A204.1 (cell line): ENCODE data around the gene EIF1AD.
"Not testable (repeated sequence)": the region's sequence is repeated elsewhere in the genome, so short reads cannot be mapped to it uniquely, and the experiment has no call there.

Experiments
- FAIRE-seq: peaks from 2 replicates; lab custom pipeline; 2012; peaks lifted over from hg19 to GRCh38; lab: Jason Lieb, UNC

EIF1AD gene

DNA sequence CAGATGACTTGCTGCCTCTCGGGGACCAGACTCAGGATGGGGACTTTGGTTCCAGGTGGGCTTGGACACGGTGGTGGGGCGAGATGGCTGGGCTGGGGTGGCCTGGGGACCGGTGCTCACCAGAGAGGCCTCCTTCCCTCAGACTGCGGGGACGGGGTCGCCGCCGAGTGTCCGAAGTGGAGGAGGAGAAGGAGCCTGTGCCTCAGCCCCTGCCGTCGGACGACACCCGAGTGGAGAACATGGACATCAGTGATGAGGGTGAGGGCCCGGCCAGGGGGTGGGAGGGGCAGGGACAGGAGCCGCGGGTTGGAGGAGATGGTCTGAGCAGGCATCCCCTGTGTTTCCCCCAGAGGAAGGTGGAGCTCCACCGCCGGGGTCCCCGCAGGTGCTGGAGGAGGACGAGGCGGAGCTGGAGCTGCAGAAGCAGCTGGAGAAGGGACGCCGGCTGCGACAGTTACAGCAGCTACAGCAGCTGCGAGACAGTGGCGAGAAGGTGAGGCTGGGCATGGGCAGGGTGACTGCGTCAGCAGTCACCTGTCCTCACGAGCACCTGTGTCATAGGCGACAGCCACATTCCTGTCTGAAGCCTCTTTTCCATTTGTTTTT lies 34.5 kb downstream of the EIF1AD start:
- FAIRE-seq, result no peak

DNA sequence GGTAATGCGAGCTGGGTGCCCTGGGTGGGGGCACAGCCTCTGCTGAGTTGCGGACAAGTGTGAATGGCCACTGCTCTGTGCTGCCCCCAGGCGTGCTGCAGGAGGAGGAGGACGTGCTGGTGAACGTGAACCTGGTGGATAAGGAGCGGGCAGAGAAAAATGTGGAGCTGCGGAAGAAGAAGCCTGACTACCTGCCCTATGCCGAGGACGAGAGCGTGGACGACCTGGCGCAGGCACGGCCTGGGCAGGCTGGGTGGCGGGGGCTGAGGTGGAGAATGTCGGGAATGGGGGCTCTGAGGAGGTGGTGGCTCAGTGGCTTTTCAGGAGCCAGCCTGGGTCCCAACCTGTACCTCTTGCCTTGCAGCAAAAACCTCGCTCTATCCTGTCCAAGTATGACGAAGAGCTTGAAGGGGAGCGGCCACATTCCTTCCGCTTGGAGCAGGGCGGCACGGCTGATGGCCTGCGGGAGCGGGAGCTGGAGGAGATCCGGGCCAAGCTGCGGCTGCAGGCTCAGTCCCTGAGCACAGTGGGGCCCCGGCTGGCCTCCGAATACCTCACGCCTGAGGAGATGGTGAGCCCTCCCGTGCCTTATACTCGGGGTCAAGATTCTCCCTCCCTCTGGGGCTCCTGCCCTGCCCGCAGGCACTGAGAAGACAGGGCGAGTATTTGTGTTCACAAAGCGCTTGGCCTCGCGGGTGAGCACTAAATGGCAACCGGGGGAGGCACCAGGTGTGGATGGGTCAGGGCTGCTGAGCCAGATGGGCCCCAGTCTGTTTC lies 35.8 kb downstream of the EIF1AD start:
- no peak for FAIRE-seq

DNA sequence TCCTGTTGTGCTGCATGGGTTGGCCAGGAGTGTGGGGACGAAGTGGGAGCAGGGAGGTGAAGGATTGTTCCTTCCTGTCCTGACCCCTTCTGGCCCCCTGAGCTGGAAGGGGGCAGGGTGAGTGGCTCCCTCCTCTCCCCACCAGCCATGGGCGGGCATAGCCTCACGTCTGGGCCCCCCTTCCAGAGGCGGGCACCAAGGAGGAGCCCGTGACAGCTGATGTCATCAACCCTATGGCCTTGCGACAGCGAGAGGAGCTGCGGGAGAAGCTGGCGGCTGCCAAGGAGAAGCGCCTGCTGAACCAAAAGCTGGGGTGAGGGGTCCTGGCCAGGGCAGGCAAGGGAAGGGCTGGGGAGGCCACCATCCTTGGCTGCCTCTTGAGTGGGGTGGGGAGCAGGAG lies 37.1 kb downstream of the EIF1AD start:
- FAIRE-seq, result no peak

DNA sequence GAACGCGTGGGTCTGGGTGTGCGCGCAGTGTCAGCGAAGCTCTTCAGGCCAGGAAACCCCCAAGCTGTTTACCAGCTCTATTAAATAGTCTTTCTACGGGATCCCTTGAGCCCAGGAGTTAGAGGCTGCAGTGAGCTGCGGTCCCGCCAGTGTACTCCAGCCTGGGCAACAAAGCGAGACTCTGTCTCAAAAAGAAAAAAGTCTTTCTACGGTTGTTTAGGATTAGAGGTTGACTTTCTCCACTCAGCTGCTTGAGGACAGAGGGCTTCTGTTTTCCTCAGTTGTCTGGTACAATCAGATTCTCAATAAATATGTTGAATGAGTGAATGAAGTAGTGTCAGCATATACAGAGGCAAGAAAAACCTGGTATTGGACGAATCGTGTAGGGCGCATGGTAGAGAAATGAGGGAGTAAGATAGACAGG lies 39.8 kb downstream of the EIF1AD start:
- FAIRE-seq, result no peak

DNA sequence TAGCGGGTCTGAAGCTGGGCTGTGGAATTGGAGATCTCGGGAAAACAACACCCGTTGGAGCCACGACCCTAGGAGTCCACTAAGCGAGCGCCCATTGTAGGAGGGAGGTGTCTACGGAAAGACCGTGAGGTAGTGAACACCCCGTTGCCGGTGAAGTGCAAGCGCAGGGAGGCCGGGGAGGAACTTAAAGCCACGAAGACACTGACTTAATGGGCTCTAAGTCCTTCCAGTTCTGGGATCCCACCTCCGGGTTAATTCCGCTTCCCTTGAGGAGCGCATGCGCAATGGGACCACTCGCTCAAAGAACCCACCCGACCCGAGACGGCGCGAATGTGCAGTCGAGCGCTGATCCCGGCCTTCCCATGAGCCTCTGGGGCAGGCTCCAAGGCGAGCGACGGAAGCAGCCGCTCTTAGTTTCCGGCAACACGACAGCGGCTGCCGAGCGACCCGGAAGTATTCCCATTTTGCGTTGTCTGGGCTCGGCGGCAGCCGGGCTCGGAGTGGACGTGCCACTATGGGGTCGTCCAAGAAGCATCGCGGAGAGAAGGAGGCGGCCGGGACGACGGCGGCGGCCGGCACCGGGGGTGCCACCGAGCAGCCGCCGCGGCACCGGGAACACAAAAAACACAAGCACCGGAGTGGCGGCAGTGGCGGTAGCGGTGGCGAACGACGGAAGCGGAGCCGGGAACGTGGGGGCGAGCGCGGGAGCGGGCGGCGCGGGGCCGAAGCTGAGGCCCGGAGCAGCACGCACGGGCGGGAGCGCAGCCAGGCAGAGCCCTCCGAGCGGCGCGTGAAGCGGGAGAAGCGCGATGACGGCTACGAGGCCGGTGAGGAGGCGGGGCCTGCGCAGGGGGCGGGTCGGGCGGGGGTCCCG lies 40.5 kb downstream of the EIF1AD start, which contains the start of gene SART1:
Gene SART1, plus strand, starts transcription at position 468 of the 874 bp plus-strand sequence. Its CDS starts 47 bp downstream, at position 515.
- FAIRE-seq, result peak; percentile 94

DNA sequence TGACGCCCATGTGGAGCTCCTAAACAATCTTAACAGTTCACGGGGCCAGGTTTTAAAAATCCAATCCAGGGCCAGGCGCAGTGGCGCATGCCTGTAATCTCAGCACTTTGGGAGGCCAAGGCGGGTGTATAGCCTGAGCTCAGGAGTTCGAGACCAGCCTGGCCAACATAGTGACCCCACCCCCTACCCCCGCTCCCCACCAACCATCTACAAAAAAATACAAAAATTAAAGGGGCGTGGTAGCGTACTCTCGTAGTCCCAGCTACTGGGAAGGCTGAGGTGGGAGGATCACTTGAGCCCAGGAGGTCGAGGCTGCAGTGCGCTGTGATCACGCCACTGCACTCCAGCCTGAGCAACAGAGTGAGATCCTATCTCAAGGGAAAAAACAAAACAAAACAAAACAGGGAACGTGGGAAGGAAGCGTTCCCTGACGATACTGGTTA lies 41.1 kb downstream of the EIF1AD start:
- no peak for FAIRE-seq

DNA sequence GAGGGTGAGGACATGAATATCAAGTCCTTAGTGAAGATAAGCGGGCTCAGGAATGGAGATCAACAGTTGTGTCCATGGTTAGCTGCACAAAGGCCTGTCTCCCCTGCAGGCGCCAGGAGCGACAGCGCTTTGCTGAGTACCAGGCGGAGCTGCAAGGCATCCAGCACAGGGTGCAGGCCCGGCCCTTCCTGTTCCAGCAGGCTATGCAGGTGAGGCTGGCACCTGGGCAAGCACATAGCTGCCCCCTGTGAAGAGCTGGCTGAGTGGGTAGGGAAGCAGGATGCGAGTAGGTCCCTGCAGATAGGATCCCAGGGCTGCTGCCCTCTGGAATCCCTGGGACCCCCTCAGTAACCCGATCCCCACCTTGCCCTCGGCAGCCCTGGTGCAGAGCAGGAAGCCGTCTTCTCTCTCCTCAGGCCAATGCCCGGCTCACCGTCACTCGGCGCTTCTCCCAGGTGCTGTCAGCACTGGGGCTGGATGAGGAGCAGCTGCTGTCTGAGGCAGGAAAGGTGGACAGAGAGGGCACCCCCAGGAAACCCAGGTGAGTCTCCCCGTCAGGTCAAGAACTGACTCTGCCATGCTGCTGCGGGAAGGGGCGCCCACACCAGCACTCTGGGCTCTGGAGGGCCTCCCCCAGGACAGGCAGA lies 43.1 kb downstream of the EIF1AD start:
- FAIRE-seq, result no peak

DNA sequence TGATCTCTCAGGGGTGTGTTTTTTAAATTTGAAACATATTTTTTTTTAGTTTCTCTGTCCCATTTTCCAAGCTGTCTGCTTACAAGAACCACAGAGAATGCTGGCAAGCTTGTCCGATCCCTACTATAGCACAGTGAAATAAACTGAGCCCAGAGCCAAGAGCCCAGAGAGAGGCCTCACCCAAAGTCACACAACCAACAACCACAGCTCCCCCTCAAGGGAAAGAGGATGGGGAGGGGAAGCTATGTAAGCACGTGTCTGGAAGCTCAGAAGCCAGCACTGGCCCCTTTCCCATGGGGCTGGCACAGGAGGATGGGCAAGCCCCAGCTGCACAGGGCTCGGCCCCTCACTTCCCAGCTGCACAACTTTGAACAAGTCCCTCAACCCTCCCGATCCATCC lies 43.7 kb downstream of the EIF1AD start:
- no peak for FAIRE-seq

DNA sequence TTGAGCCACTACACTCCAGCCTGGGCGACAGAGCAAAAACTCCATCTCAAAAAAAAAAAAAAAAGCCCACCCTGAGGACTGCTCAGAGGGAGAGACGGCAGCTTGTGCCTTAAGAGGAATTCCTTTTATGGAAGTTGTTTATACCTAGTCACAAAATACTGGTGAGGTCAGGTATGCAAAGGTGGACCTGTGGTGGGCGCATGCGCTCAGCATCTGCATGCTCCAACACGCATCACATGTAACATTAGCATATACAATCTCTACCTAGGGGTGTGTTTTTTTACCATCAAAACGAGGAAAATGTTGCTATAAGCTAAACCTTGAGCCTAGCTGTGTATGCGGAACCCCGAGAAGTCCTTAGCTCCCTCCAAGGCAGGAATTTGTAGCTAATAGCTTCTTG lies 47.2 kb downstream of the EIF1AD start:
- no peak for FAIRE-seq

DNA sequence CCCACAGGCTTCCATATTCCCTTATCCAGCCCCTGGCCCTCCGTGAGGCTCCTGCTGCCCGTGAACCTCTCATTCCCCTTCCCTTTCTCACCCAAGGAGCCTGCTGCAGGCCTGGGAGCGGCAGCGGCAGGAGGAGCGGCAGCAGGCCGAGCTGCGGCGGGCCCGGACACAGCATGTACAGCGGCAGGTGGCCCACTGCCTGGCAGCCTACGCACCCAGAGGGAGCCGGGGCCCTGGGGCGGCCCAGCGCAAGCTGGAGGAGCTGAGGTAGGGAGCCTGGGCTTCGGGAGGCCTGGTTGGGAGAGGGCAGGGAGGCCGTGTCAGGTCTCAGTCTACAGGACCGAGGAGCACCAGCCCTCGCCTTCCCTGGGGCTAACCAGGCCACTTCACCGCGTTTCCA lies 48.5 kb downstream of the EIF1AD start:
- no peak for FAIRE-seq

DNA sequence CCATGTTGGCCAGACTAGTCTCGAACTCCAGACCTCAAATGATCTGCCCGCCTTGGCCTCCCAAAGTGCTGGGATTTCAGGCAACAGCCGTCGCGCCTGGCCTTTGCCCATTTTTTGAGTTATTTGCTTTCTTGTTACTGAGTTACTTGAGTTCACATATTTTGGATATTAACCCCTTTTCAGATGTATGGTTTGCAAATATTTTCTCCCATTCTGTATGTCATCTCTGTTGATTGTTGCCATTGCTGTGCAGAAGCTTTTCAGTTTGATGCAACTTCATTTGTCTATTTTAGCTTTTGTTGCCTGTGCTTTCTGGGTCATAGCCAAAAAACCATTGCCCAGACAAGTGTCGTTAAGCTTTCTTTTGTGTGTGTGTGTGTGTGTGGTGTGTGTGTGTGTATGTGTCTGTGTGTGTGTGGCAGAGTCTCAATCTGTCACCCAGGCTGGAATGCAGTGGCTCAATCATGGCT lies 49.9 kb downstream of the EIF1AD start:
- FAIRE-seq, result no peak

DNA sequence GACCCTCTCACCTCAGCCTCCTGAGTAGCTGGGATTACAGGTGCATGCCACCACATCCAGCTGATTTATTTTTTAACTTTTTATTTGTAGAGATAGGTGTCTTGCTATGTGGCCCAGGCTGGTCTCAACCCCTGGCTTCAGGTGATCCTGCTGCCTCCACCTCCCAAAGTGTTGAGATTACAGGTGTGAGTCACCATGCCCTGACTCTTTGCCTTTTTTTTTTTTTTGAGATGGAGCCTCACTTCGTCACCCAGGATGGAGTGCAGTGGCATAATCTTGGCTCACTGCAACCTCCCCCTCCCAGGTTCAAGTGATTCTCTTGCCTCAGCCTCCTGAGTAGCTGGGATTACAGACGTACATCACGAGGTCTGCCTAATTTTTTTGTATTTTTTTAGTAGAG lies 50.3 kb downstream of the EIF1AD start:
- not testable (repeated sequence) for FAIRE-seq

DNA sequence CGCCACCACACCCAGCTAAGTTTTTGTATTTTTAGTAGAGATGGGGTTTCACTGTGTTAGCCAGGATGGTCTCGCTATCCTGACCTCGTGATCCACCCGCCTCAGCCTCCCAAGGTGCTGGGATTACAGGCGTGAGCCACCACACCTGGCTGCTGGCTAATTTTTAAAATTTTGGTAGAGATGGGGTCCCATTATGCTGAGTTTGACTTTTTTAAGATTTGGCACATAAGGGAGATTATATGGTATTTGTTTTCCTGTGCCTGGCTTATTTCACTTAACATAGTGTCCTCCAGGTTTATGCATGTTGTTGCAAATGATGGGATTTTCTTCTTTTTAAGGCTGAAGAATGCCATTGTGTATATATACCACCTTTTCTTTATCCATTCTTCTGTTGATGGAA lies 51.2 kb downstream of the EIF1AD start:
- not testable (repeated sequence) for FAIRE-seq

DNA sequence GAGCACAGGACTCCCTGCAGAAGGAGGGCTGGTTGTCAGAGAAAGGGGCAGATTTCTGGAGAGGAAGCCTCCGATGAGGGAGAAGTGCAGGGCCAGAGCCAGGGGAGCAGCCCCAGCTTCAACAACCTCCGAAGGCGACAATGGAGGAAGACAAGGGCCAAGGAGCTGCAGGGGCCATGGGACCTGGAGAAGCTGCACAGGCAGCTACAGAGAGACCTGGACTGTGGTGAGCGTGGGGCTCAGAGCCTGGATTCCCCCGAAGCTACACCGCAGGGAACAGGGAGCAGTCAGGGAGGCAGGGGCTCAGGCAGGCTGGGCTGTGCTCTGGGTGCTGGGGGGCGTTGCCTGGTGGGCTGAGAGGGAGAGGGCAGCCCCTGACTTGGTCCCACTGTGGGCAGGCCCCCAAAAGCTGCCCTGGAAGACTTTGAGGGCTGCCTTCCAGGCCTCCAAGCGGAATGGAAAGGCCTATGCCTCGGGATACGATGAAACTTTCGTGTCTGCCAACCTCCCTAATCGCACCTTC lies 54.3 kb downstream of the EIF1AD start:
- no peak for FAIRE-seq

DNA sequence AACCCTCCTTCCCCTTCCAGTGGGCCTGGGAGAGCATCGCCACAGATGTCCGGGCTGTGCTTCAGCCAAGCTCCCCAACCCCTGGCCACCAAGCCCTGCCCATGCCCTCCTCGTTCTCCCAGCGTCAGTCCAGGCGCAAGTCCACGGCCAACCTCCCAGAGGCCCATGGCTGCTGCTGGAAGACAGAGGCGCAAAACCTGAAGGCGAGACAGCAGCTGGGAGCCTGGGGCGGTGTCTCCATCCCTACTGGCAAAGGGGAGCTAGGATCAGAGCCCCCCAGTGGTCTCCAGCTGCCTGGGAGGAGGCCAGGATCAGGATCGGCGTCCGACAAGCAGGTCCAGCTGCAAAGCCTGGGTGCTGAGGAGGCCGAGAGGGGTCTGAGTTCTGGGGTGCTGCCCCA lies 54.8 kb downstream of the EIF1AD start:
- FAIRE-seq, result no peak

DNA sequence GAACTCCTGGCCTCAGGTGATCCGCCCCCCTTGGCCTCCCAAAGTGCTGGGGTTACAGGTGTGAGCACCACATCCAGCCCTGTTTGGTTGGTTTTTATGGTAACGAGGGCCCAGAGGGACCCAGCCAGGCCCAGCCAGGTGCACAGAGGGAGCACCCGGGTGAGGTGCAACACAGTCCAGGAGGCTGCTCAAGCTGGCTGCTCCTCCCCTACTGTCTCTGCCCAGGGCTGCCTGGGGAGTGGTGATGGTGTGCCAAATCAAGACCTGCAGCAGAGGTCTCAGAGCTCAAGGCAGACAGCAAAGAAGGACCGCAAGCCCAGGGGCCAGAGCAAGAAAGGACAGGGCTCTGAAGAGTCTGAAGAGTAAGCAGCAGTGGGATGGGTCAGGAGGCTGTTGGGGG lies 55.3 kb downstream of the EIF1AD start:
- FAIRE-seq, result no peak
